GM10847 (cell line): ENCODE measurements around the gene HSPG2.

Source experiments
- POLR2A ChIP-seq: IDR thresholded peaks from 2 replicates; pipeline ENCODE4 v1.6.1; 2011; ENCODE audit not compliant: insufficient read length; ENCODE audit errors: extremely low read depth

The HSPG2 gene

DNA sequence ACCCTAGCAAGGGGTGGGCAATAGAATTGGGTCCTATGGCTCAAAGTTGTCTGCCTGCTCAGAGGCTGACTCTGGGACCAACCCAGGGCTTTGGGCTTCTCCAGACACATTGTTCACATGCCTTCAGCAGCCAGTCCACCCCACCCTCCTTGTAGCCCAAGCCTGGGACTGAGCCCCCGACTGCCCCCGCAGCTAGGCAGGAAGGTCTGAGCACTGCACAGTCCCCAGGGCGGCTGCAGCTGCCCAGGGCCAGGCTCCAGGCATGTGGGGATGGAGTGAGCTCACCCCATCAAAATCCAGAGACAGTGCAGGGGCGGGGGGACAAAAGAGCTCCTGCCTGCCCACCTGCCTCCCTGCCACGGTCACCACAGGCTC is 35.6 kb downstream of the HSPG2 start:
- TF ChIP-seq POLR2A = no peak

DNA sequence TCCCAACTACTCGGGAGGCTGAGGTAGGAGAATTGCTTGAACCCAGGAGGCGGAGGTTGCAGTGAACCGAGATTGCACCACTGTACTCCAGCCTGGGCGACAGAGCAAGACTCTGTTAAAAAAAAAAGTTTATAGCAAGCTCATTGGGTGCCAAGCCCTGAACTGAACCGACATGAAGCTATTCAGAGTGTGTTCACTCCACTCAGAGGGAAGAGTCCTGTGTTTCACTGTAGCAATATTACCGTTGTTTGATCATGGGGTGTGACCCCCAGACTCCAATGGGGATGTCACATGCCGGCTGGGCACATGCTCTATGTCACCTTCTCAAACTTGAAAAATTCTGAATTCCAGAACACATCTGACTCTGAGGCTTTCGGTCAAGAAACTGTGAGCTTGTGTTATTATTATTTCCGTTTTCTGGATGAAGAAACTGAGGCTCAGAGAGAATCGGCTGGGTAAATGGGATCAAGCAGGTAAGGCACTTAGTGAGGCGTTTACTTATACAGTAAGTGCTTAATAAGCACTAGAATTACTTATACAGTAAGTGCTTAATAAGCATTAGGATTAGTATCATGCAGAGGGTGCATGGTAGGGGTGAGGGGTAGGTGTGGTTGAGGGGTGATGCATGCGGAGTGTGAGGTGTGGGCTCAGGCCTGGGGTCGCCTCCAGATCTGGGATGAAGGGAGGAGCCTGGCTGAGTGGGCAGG is 36.2 kb downstream of the HSPG2 start:
- no peak for TF ChIP-seq POLR2A

DNA sequence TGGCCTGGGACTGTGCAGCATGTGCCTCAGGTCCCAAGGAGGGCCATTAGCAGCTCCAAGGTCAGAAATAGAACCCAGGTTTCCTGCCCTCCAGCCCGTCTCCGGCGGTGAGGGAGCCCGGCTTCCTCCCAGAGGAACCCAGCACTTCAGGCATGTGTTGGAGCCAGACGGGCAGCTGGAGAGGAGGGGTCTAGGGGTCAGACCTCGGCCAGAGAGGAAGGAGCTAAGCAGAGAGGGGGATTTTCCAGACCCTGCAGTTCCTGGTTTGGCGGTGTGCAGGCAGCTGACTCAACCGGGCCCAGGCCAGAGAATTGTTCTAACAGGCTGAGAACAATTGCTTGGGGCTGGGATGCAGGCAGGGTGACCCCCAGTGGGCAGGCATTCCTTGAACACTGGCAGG is 37.1 kb downstream of the HSPG2 start:
- no peak for TF ChIP-seq POLR2A

DNA sequence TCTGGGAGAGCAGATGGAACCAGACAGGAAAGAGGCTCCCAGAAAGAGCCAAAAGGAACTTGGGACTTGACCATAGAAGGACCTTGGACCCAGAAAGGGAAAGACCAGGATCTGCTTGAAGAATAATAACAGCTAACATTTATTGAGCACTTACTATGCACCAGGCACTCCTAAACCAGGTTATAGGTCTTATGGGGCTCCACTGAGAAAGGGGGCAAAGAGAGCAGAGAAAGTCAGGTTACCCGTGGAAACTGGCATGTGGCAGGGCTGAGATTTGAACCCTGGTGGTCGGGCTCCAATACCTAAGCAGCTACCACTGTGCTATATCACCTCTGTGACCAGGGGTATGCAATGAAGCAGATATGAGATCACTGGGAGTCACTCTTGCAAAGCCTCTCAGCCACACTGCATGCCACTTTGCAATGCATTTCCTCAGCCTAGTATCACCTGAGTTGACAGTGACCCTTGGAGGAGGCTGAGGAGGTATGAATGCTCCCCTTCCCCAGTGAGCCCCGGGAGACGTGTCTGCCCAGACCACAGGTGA is 37.8 kb downstream of the HSPG2 start:
- no peak for TF ChIP-seq POLR2A

DNA sequence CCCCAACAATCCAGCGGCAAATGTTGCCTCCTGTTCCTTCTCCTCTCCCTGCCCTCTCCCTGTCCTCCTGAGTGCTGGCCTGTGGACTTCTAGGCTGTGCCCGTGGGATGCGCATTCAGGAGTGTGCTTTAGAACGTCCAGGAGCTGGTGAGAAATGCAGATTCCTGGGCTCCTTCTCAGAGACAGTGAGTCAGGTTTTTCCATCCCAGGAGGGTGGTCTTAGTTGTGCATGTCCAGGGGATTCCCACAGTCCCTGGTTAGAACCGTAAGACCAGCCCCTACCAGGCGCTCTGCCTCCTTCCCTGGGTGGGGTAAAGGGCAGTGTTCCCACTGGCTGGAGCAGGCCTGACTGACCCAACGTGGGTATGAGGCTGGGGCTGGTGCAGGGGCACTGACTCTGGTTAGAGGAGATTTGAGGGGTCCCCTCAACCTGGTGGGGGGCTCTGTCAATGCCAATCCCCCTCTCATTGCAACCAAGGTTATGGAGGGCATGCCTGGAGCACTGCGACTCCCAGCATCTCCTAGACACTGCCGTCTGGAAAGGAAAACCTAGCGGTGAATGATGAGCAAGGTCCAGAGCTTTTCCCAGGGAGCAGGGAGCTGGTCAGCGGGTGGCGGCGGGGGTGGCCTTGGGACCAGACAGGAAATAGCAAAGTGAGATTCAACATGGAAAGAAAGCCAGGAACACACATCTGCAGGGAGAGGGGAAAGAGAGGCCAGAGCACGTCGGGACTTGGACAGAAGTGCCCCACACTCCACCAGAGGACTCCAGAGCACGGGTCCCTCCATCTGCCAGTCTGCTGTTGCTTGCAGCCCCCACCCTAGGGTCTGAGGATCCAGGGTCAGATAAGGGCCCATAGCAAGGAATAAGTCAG is 38.5 kb downstream of the HSPG2 start:
- TF ChIP-seq POLR2A = no peak

DNA sequence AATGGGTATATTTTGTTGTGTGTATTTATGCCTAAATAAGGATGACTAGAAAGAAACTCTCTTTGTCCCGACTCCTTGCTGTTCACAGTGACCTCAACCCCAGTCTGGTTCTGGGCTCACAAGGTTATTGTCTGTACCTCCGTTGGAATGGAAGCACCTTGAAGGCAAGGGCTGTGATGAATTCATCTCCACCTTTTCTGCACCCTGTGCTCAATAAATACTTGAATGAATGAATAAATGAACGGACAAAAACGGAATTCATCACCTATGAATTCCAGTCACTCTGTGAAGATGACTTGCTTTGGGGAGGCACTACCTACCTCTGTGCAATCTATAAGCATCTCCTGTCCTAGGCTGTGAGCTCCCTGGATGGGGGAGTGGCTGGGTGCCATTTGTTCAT is 39.3 kb downstream of the HSPG2 start:
- TF ChIP-seq POLR2A = no peak

DNA sequence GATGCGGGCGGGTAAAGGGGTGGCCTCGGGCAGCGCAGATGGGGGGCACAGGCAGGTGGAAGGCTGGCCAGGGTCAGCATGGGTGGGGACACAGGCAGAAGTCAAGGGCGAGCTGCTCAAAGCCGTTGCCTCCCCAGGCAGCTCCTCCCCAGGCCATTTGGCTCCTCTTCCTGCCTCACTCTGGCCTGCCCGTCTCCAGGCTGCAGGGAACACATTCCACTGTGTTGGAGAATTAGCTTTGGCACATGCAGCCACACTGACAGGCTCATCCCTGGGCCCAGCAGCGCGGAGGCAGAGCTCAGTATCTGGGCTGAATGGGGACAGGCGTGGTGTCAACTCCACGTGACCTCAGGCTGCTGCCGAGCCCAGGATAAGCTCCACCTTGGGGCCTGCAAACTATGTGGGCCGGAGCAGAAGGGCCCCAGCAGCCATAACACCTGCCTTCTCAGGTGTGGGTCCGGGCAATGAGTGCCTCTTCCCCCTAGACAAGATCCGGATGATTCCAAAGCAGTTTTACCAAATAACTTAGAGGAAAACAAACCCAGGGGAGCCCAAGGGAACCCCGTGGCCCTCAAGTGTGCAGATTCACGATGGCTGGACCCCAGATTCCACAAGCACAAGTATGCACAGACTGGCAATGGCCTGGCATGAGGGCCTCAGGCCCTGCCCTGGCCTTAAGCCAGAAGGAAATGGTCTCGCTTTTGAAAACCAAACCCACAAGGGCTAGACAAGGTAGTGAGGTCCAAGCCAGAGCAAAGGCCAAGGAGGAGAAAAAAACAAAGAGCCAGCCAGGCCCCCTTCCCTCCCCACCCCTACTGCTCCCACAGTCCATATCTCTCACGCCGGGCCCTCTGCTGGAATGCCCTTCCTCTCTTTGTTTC is 40.2 kb downstream of the HSPG2 start:
- TF ChIP-seq POLR2A = no peak

DNA sequence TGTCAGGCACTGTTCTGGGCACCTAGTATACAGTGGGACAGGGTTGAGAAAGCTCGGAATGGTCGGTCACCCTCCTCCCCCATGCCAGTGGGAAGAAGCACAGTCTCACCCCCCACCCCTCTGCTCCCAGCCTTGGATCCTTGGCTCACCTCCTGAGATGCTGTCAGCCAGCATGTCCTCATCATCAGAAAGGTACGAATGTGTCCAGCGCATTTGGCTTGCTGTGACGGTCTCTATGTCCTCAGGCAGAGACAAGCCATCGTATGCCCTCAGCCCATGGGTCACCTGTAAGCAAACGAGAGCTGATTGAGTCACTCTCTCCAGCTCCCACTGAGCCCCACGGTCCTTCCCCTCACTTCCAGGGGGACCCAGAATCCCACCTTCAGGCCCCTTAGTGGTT is 41.1 kb downstream of the HSPG2 start:
- TF ChIP-seq POLR2A = no peak

DNA sequence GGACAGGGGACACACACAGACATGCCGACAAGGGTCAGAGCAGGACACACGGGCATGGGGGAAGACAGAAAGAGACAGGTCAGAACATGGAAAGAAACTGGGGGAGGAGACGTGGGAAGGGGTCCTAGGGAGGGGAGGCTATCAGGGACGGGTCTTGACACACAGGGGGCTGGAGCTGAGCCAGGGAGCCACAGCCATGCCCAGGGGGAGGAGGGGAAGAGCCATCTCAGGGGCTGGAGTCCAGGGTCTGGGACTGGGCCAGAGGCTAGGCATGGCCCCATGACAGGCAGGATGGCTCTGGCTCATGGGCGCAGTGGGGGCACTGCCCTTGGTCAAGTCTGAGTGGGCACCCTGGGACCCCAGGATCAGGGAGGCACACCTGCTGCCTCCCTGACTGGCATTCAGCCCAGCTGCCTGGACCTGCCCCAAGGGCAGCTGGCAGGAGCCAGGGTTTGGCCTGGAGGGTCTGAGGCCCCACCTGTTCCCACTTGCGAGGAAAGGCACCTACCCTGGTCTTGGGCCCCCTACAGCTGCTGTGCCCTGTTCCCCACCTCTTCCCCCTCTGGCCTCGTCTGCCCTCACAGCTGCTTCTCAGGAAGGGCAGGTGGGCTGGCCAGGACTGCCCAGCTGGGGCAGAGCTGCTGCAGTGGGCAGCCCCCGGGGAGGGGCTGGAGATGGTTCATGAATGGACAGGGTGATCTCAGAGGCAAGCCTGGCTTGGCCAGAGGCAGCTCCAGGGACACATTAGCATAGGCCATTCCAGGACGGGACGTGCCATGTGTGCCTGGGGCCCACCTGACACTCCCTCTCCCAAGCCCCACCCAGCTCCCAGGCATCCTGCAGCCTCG is 42.9 kb downstream of the HSPG2 start:
- no peak for TF ChIP-seq POLR2A

DNA sequence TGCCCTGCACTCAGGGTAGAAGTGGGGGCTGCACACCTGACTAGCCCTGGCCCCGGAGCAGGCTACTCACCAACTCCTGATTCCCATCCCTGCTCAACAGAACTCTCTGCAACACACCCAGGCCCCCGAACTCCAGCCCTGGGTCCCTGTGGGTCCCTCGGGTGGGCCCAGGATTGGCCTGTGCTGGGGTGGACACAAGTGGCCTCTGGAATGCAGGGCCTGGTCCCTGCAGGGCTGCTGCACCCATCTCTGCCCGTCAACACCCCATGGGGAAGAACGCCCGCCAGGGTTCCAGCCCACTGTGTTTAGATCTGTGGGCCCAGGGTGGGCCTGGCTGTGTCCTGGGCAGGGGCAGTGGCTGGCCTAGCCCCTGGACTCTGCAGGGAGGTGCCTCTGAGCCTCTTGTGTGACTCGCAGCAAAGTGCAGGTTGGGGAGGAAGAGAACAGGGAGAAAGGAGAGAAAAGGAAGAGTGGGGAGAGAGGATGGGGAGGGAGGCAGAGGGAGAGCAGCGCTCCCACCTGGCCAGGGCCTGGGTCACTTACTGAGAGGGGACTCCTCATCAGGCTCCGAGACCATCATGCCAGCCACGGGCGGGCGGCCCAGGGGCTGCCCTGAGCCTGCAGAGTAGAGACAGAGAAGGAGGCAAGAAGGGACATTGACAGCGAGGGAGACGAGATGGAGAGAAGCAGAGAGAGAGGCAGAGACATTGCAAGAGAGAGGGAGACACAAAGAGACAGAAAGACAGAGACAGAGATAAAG is 43.9 kb downstream of the HSPG2 start:
- TF ChIP-seq POLR2A = no peak

DNA sequence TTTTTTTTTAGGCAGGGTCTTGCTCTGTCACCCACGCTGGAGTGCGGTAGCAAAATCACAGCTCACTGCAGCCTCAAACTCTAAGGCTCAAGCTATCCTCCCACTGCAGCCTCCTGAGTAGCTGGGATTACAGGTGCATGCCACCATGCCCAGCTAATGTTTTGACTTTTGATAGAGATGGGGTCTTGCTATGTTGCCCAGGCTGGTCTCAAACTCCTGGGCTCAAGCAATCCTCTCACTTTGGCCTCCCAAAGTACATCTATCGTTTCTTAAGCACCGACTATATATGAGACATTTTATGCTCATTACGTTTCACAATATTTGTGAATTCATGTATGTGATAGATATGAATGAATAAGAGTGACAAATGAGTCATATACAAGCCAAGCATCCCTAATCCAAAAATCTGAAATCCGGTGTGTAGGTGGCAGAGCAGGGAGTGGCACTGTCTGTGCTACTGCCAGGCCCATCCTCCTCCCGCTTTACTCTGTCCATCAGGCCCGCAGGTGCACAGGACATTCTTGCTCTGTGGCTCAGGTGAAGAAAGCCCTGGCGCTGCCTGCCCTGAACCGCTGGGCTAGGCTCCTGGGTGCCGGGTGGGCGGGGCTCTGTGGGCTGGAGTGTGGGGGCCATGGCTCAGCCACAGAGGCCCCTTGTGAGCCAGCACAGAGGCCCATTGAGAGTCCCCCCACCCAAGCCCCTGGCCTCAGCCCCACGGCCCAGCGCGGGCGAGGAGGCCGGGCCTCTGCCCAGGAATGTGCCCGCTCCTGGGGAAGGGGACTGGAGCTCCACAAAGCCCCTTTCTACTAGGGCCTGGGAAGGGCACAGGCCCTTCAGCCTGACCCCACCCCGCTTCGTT is 45.3 kb downstream of the HSPG2 start:
- TF ChIP-seq POLR2A = no peak

DNA sequence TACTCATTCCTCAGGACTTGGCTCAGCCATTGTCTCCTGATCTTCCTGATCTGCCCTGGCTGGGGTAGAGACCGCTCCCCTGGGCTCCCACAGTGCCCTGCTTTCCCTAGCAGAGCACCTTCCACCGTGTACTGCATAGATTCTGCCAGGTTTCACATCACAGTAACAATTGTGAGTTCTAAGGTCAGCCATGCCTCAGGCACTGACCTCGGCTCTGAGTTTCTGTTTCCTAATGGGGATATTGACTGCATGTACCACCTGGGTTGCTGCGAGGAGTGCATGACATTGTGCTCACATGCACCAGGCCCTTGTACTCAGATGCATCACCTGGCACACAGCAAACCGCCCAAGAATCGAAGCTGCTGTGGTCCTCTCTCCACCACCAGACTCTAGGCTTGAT is 46.0 kb downstream of the HSPG2 start:
- TF ChIP-seq POLR2A = no peak

DNA sequence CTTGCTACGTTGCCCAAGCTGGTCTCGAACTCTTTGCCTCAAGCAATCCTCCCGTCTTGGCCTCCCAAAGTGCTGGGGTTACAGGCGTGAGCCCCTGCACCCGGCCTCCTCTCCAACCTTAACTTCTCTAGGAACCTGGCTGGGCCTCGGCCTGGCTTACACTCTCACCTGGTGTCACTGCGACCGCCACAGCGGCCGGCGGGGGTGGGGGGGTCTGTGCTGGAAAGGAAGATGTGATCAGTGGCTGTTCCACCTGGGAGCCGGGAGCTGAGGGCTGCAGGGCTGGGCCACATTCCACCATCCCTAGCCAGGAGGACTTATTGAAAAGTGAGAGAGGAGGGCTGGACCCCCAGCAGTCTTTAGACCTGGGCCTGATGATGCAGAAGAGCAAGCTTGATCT is 48.6 kb downstream of the HSPG2 start:
- no peak for TF ChIP-seq POLR2A
